ENCODE results near the gene IGSF11.

IGSF11 gene

GRCh38 chr3:118968111-118968510, 66.5 kb downstream of the IGSF11 start:
- no peak for TF ChIP-seq CTCF (IDR thresholded peaks at IDR 0.05)
- DNase-seq (ENCODE audit: low spot score) = no peak
- no peak overlapping the region for H3K4me3 ChIP-seq
- H3K27ac ChIP-seq = no peak overlapping the region

GRCh38 chr3:118966700-118967099, 67.9 kb downstream of the IGSF11 start:
- no peak for DNase-seq (ENCODE audit: low spot score)
- no peak overlapping the region for H3K27ac ChIP-seq
- no peak for TF ChIP-seq CTCF (IDR thresholded peaks at IDR 0.05)
- H3K4me3 ChIP-seq = no peak overlapping the region

GRCh38 chr3:118963711-118964110, 70.9 kb downstream of the IGSF11 start:
- no peak for DNase-seq (ENCODE audit: low spot score)
- Histone ChIP-seq H3K27ac (no peak overlapping the region), H3K4me3 (no peak overlapping the region)
- no peak for TF ChIP-seq CTCF (IDR thresholded peaks at IDR 0.05)

- Histone ChIP-seq H3K27ac (no peak overlapping the region), H3K4me3 (no peak overlapping the region)
- no peak for TF ChIP-seq CTCF (IDR thresholded peaks at IDR 0.05)
- no peak for DNase-seq (ENCODE audit: low spot score)
These were observed 73.7 kb downstream of the IGSF11 start for GRCh38 chr3:118960876-118961450.

- Histone ChIP-seq H3K4me3 (no peak overlapping the region), H3K27ac (no peak overlapping the region)
- no peak for DNase-seq (ENCODE audit: low spot score)
- no peak for TF ChIP-seq CTCF (IDR thresholded peaks at IDR 0.05)
These were observed 78.6 kb downstream of the IGSF11 start for GRCh38 chr3:118955914-118956556.

GRCh38 chr3:118951089-118951488, 83.6 kb downstream of the IGSF11 start:
- DNase-seq (ENCODE audit: low spot score) = no peak
- Histone ChIP-seq H3K4me3 (no peak overlapping the region), H3K27ac (no peak overlapping the region)
- TF ChIP-seq CTCF (IDR thresholded peaks at IDR 0.05) = no peak

- no peak for DNase-seq (ENCODE audit: low spot score)
- Histone ChIP-seq H3K27ac (no peak overlapping the region), H3K4me3 (no peak overlapping the region)
- no peak for TF ChIP-seq CTCF (IDR thresholded peaks at IDR 0.05)
These were observed 85.4 kb downstream of the IGSF11 start for GRCh38 chr3:118949113-118949760.

All from coronary artery (tissue), 2 donors.